SK-N-SH treated with all-trans-retinoic acid at 6 μM for 48 hours (cell line): Measurements from ENCODE around the gene OR6X1.

Source experiments
- ARNTL ChIP-seq: fragments of 450-650 bp; formaldehyde crosslinking; IDR thresholded peaks from 2 replicates; pipeline ENCODE4 v1.5.0; 2020; ENCODE audit warnings: low read depth, mild to moderate bottlenecking, moderate library complexity, borderline replicate concordance
- ESRRG ChIP-seq: fragments of 250-450 bp; sonication (Bioruptor Pico); IDR thresholded peaks from 2 replicates; pipeline ENCODE4 v1.6.1; 2021; ENCODE audit warnings: mild to moderate bottlenecking
- RARB ChIP-seq: fragments of 250-450 bp; sonication (Bioruptor Pico); IDR thresholded peaks from 2 replicates; pipeline ENCODE4 v1.8.0; 2021; ENCODE audit warnings: mild to moderate bottlenecking, moderate library complexity
- ZFP3 ChIP-seq: fragments of 250-450 bp; sonication (Bioruptor Pico); IDR thresholded peaks from 2 replicates; pipeline ENCODE4 v1.5.0; 2020; ENCODE audit warnings: mild to moderate bottlenecking, moderate library complexity
- ZFP30 ChIP-seq: fragments of 450-650 bp; formaldehyde crosslinking; IDR thresholded peaks from 2 replicates; pipeline ENCODE4 v1.5.0; 2022; ENCODE audit warnings: mild to moderate bottlenecking, moderate library complexity
- ZNF8 ChIP-seq: fragments of 450-650 bp; formaldehyde crosslinking; IDR thresholded peaks from 2 replicates; pipeline ENCODE4 v1.5.0; 2020; ENCODE audit warnings: mild to moderate bottlenecking, moderate library complexity
- TF ChIP-seq, protein P1 (sequence below): fragments of 250-450 bp; sonication (Bioruptor Pico); IDR thresholded peaks from 2 replicates; pipeline ENCODE4 v1.5.1; 2021; ENCODE audit warnings: mild to moderate bottlenecking, moderate library complexity
- TF ChIP-seq, protein P2 (sequence below): fragments of 250-450 bp; sonication (Bioruptor Pico); IDR thresholded peaks from 2 replicates; pipeline ENCODE4 v1.8.0; 2020; ENCODE audit warnings: mild to moderate bottlenecking, moderate library complexity, borderline replicate concordance

DNA sequence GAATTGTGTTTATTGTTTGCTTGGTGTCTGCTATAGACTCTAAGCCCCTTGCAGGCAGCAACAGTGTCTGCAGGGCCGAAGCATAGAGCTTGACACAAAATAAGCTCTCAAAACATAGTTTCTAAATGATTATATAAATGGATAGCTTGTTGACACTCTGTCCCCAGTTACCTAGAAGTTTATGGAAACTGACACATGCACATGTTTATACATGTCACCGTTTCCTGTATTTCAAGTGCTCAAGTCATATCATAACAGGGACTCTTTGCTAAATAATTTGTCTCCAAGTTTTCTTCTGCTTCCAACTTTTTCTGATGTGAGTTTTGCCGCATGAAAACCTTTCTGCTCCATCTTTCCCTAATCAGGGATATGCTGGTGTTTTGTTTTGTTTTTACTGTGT, 3.7 kb upstream of the OR6X1 start:
- no peak for TF ChIP-seq ZNF8
- TF ChIP-seq ESRRG (CRISPR knock-in tag), result no peak
- no peak for TF ChIP-seq RARB
- TF ChIP-seq, protein P1, sequence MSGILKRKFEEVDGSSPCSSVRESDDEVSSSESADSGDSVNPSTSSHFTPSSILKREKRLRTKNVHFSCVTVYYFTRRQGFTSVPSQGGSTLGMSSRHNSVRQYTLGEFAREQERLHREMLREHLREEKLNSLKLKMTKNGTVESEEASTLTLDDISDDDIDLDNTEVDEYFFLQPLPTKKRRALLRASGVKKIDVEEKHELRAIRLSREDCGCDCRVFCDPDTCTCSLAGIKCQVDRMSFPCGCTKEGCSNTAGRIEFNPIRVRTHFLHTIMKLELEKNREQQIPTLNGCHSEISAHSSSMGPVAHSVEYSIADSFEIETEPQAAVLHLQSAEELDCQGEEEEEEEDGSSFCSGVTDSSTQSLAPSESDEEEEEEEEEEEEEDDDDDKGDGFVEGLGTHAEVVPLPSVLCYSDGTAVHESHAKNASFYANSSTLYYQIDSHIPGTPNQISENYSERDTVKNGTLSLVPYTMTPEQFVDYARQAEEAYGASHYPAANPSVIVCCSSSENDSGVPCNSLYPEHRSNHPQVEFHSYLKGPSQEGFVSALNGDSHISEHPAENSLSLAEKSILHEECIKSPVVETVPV (CRISPR knock-in tag), result no peak
- TF ChIP-seq, protein P2, sequence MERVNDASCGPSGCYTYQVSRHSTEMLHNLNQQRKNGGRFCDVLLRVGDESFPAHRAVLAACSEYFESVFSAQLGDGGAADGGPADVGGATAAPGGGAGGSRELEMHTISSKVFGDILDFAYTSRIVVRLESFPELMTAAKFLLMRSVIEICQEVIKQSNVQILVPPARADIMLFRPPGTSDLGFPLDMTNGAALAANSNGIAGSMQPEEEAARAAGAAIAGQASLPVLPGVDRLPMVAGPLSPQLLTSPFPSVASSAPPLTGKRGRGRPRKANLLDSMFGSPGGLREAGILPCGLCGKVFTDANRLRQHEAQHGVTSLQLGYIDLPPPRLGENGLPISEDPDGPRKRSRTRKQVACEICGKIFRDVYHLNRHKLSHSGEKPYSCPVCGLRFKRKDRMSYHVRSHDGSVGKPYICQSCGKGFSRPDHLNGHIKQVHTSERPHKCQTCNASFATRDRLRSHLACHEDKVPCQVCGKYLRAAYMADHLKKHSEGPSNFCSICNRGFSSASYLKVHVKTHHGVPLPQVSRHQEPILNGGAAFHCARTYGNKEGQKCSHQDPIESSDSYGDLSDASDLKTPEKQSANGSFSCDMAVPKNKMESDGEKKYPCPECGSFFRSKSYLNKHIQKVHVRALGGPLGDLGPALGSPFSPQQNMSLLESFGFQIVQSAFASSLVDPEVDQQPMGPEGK (CRISPR knock-in tag), result no peak
- TF ChIP-seq ZFP30 (CRISPR knock-in tag), result no peak
- no peak for TF ChIP-seq ARNTL
- no peak for TF ChIP-seq ZFP3
